Raji (cell line): Measurements from ENCODE around the gene RTN4RL2.

Experiments
- POLR2A ChIP-seq: IDR thresholded peaks from 2 replicates; pipeline ENCODE4 v1.6.1; 2011; ENCODE audit warnings: low read depth, low read length, control low read depth; ENCODE audit not compliant: insufficient read depth

RTN4RL2 gene

GRCh38 chr11:57426929-57427726 is 33.2 kb upstream of the RTN4RL2 start, which contains the start of gene SLC43A3:
Gene SLC43A3, minus strand, starts transcription at chr11:57427121. Its CDS starts 949 bp downstream, at chr11:57426172.
- peak; percentile 82 for TF ChIP-seq POLR2A

- TF ChIP-seq POLR2A = no peak
Measured at GRCh38 chr11:57427727-57428082, 32.6 kb upstream of the RTN4RL2 start.

- no peak for TF ChIP-seq POLR2A
Measured at GRCh38 chr11:57428643-57429042, 31.7 kb upstream of the RTN4RL2 start.

DNA sequence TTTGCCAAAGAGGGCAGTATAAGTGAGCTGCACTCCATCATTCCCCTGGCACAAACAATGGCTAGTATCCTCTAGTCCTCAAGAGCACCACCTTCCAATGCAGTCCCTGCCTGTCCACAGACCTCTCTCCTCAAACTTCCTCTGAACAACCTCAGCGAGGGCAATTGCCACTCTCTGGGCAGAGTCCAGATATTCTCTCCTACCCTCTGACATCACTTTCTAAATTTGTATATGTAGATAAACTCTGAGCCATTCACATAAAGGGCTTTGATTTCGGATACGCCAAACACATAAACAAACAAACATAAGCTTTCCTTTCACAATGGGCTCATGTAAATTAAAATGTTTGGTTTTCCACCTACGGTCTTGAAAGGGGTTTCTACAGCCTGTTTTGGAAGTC is 30.4 kb upstream of the RTN4RL2 start:
- TF ChIP-seq POLR2A = no peak

- no peak for TF ChIP-seq POLR2A
Measured at GRCh38 chr11:57430952-57431351, 29.4 kb upstream of the RTN4RL2 start.

GRCh38 chr11:57432149-57432561 is 28.2 kb upstream of the RTN4RL2 start:
- TF ChIP-seq POLR2A = no peak

DNA sequence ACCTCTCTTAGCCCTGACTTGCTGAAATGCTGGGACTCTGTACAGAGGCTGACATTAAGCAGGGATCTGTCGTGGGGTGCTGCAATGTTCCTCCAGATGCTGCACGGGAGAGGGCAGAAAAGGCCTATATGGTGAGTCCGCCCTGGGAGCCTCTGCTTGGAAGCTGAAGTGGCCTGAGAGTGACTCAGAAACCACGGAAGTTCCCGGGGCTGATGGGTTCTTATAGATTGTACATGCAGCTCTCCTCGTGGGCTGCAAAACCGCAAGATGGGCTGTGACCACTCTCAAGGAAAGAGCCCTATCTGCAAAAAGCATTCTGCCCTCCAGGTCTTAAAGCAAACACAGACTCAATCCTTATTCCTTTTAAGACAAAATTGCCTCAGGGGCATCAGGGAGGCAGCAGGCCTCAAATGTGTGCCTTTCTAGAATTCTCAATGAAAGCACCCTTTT is 27.6 kb upstream of the RTN4RL2 start:
- no peak for TF ChIP-seq POLR2A

DNA sequence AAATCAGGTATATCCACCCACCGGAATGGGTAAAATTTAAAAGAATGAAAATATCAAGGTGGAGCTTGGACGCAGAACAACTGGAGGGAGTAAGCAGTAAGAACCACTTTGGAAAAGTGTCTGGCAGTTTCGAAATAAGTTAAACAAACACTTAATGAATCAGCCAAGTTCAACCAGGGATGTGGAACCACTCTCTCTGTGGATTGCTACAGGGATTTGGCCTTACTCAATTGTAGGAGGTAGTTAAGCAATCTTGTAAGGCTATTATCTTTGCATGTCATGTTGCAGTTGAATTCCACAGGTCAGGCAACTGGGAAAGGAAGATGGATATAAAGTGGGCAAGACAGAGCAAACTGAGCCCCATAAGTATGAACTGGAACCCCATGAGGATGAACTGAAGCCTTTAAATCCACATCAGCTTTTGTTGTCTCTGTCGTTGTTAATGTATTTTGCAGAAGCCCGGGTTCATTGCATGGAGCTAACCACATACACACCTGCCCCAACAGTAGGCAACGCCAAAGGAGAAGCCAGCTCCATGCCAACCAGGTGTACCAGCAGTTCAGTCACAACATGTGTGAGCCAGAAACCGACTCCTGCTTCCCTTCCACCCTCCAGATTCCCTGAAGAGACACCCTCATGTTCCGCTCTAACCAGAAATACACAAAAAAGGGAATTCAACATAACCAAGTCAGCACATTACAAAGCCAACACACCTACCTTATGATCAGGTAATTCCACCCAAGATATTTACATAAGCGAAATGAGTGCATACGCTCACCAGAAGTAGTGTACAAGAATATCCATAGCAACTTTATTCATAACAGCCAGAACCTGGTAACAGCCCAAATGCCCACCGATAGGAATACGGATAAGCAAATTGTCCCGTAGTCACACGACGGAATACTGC is 25.4 kb upstream of the RTN4RL2 start:
- no peak for TF ChIP-seq POLR2A

DNA sequence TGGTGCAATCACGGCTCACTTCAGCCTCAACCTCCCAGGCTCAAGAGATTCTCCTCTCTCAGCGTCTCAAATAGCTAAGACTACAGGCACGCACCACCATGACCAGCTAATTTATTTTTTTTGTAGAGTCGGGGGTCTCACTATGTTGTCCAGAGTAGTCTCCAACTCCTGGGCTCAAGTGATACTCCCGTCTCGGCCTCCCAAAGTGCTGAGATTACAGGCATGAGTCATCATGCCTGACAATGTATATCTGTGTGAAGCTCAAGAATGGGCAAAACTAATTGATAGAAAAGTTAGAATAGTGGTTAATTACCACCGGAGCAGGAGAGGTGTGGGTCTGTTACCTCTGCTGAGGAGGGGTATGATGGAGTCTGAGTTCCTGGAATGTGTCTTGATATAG is 24.3 kb upstream of the RTN4RL2 start:
- TF ChIP-seq POLR2A = no peak

DNA sequence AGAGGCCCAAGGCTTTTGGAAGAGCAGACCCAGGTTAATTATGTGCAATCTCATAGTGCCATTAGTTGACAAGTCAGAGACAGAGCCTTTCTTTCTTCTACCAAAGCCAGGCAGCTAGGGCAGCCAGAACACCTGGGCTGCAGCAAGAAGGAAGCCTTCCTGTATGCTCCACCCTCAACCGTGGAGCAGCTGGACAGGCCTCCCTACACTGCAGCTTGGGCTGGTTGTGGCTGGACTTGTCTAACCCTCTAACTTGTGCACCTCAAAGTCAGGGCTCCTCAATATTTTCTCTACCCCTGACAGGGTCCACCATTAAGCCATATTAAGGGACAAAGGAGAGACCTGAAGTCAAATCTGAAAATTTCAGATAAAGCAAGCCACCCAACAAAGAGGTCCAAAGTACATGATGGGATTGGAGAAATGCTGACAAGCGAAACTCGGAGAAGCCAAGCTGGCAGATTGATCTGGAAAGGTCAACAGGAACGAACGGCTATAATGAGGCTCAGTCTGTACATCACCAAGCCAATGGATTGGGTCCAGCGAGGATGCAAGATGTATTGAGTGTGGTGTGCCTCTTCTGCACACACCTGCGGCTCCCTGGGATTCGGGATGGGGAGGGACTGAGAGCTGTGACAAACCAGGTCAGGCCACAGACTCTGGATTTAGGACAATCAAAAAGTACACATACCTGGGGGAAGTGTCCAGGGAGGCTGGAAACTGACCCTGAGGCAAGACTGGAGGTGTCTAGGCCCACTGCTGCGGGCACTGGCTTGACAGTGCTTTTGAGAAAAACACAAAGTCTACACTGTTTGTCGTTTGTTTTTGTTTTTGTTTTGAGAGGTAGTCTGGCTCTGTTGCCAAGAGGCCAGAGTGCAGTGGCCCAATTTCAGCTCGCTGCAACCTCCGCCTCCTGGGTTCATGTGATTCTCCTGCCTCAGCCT is 21.7 kb upstream of the RTN4RL2 start:
- no peak for TF ChIP-seq POLR2A

DNA sequence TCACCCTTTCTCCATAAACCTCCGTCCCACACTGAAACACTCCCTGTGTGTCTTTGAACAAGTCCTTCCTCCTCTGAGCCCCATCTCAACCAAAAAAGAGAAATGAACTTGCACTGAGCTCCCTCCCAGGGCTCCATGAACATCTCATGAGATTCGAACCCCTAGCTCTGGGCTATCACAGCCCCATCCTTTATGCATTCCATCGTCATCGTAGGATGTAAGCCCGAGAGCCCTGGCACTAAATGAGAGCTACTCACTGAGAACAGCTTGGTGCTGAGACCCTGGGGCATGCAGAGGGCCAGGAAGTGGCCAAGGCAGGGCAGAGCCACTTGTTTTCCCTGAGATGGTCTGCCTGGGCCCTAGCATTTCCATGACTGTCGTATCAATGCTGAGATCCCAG is 20.5 kb upstream of the RTN4RL2 start:
- TF ChIP-seq POLR2A = no peak

- TF ChIP-seq POLR2A = no peak
Measured at GRCh38 chr11:57440744-57441414, 19.4 kb upstream of the RTN4RL2 start.

GRCh38 chr11:57444362-57445121 is 15.8 kb upstream of the RTN4RL2 start:
- no peak for TF ChIP-seq POLR2A

- TF ChIP-seq POLR2A = no peak
Measured at GRCh38 chr11:57446055-57446454, 14.3 kb upstream of the RTN4RL2 start.
